ENCODE data around the gene ZMIZ1. TPM values are rescaled to one million over a fixed set of nuclear protein-coding genes. Genes with fewer than 3 reads are reported as not detected.

ZMIZ1 gene
- total and polyA plus RNA-seq, 7 experiments from 2014 or later = 1.8 to 57.2 (median 14.2) TPM

GRCh38 chr10:79185067-79185774 lies 116.5 kb downstream of the ZMIZ1 start:
- Histone ChIP-seq H3K4me3 (ENCODE audit: low read length) (no peak overlapping the region), H3K36me3 (ENCODE audit: control insufficient read depth in 2 of 3, insufficient read depth in 3 of 3, low read length in 3 of 3) (no peaks in the 10 kb centered on the region), H3K9me3 (ENCODE audit: control insufficient read depth in 2 of 3, low read length in 3 of 3) (no peaks in the 10 kb centered on the region), H3K27me3 (ENCODE audit: control insufficient read depth in 2 of 2, insufficient read depth in 2 of 2, low read length in 2 of 2) (no peaks in the 10 kb centered on the region), H3K4me1 (ENCODE audit: control insufficient read depth in 2 of 2, insufficient read depth in 2 of 2, low read length in 2 of 2) (no peaks in the 10 kb centered on the region), H3K27ac (ENCODE audit: low read depth, low read length) (no peak overlapping the region)
- no peak for ATAC-seq
- H3K27me3 Mint-ChIP-seq = peaks cover 0 to 2% (median 0%) of the 10 kb centered on the region in 5 donors
- H3K36me3 Mint-ChIP-seq = peaks cover 0 to 6% (median 4%) of the 10 kb centered on the region in 5 donors
- H3K4me1 Mint-ChIP-seq = peaks cover 0 to 8% (median 0%) of the 10 kb centered on the region in 7 donors
- DNase-seq = no peak
- POLR2A ChIA-PET = no interaction called here
- CTCF ChIA-PET = interaction anchor here (0.7 kb wide), 1 partner anchor 160 kb away, joined by 4 read pairs; no protein-coding TSS in a partner anchor
- H3K27ac Mint-ChIP-seq = peak overlapping the region in 3 of 9 donors; percentile 21 to 49 (median 36)
- H3K4me3 Mint-ChIP-seq = no peak overlapping the region
- intact Hi-C loops (cut with micrococcal nuclease) = no loop called here
- no peaks in the 10 kb centered on the region for H3K9me3 Mint-ChIP-seq

- Histone ChIP-seq H3K36me3 (ENCODE audit: control insufficient read depth in 2 of 3, insufficient read depth in 3 of 3, low read length in 3 of 3) (no peaks in the 10 kb centered on the region), H3K4me3 (ENCODE audit: low read length) (no peak overlapping the region), H3K4me1 (ENCODE audit: control insufficient read depth in 2 of 2, insufficient read depth in 2 of 2, low read length in 2 of 2) (no peaks in the 10 kb centered on the region), H3K9me3 (ENCODE audit: control insufficient read depth in 2 of 3, low read length in 3 of 3) (no peaks in the 10 kb centered on the region), H3K27ac (ENCODE audit: low read depth, low read length) (no peak overlapping the region), H3K27me3 (ENCODE audit: control insufficient read depth in 2 of 2, insufficient read depth in 2 of 2, low read length in 2 of 2) (no peaks in the 10 kb centered on the region)
- POLR2A ChIA-PET = no interaction called here
- ATAC-seq = no peak
- Mint-ChIP-seq H3K27me3 (peaks cover 0 to 2% (median 0%) of the 10 kb centered on the region in 5 donors), H3K9me3 (no peaks in the 10 kb centered on the region), H3K4me3 (no peak overlapping the region), H3K4me1 (peaks cover 0 to 8% (median 0%) of the 10 kb centered on the region in 7 donors), H3K36me3 (peaks cover 0 to 6% (median 5%) of the 10 kb centered on the region in 5 donors), H3K27ac (peak overlapping the region in 3 of 9 donors; percentile 12 to 49 (median 21))
- no peak for DNase-seq
- intact Hi-C loops (cut with micrococcal nuclease) = no loop called here
- CTCF ChIA-PET = no interaction called here
Observed at GRCh38 chr10:79185796-79186374, 117.1 kb downstream of the ZMIZ1 start.

- ATAC-seq (no peak), DNase-seq (no peak)
- H3K27ac Mint-ChIP-seq = peak overlapping the region in 2 of 9 donors; percentile 20 to 64
- H3K9me3 Mint-ChIP-seq = no peaks in the 10 kb centered on the region
- peaks cover 0 to 8% (median 5%) of the 10 kb centered on the region in 5 donors for H3K36me3 Mint-ChIP-seq
- peaks cover 0 to 2% (median 0%) of the 10 kb centered on the region in 5 donors for H3K27me3 Mint-ChIP-seq
- Histone ChIP-seq H3K9me3 (ENCODE audit: control insufficient read depth in 2 of 3, low read length in 3 of 3) (no peaks in the 10 kb centered on the region), H3K36me3 (ENCODE audit: control insufficient read depth in 2 of 3, insufficient read depth in 3 of 3, low read length in 3 of 3) (no peaks in the 10 kb centered on the region), H3K27ac (ENCODE audit: low read depth, low read length) (no peak overlapping the region), H3K4me1 (ENCODE audit: control insufficient read depth in 2 of 2, insufficient read depth in 2 of 2, low read length in 2 of 2) (no peaks in the 10 kb centered on the region), H3K4me3 (ENCODE audit: low read length) (no peak overlapping the region), H3K27me3 (ENCODE audit: control insufficient read depth in 2 of 2, insufficient read depth in 2 of 2, low read length in 2 of 2) (no peaks in the 10 kb centered on the region)
- H3K4me1 Mint-ChIP-seq = peaks cover 0 to 8% (median 0%) of the 10 kb centered on the region in 7 donors
- H3K4me3 Mint-ChIP-seq = no peak overlapping the region
- CTCF ChIA-PET = interaction anchor here (0.7 to 1.2 kb wide), 2 partner anchors 9 to 11 kb away, joined by 3 to 4 read pairs; no protein-coding TSS in a partner anchor
- POLR2A ChIA-PET = no interaction called here
- intact Hi-C loops (cut with micrococcal nuclease) = no loop called here
Observed at GRCh38 chr10:79186486-79187120, 117.8 kb downstream of the ZMIZ1 start.

- Mint-ChIP-seq H3K4me1 (peaks cover 0 to 8% (median 0%) of the 10 kb centered on the region in 7 donors), H3K4me3 (no peak overlapping the region), H3K36me3 (peaks cover 0 to 9% (median 5%) of the 10 kb centered on the region in 5 donors), H3K27ac (peak overlapping the region in 2 of 9 donors; percentile 20 to 64), H3K9me3 (no peaks in the 10 kb centered on the region), H3K27me3 (peaks cover 0 to 2% (median 0%) of the 10 kb centered on the region in 5 donors)
- no peaks in the 10 kb centered on the region for H3K4me1 ChIP-seq (ENCODE audit: control insufficient read depth in 2 of 2, insufficient read depth in 2 of 2, low read length in 2 of 2)
- no peak overlapping the region for H3K4me3 ChIP-seq (ENCODE audit: low read length)
- H3K27me3 ChIP-seq (ENCODE audit: control insufficient read depth in 2 of 2, insufficient read depth in 2 of 2, low read length in 2 of 2) = no peaks in the 10 kb centered on the region
- intact Hi-C loops (cut with micrococcal nuclease) = no loop called here
- ATAC-seq (peak; percentile 16), DNase-seq (no peak)
- no peaks in the 10 kb centered on the region for H3K36me3 ChIP-seq (ENCODE audit: control insufficient read depth in 2 of 3, insufficient read depth in 3 of 3, low read length in 3 of 3)
- no peaks in the 10 kb centered on the region for H3K9me3 ChIP-seq (ENCODE audit: control insufficient read depth in 2 of 3, low read length in 3 of 3)
- ChIA-PET POLR2A (no interaction called here), CTCF (interaction anchor here (0.7 to 1.2 kb wide), 2 partner anchors 9 to 10 kb away, joined by 3 to 4 read pairs; no protein-coding TSS in a partner anchor)
- H3K27ac ChIP-seq (ENCODE audit: low read depth, low read length) = no peak overlapping the region
Observed at GRCh38 chr10:79187121-79187940, 118.6 kb downstream of the ZMIZ1 start.

- CTCF ChIA-PET = interaction anchor here (0.8 to 1.2 kb wide), 2 partner anchors 9 to 1145 kb away, joined by 3 read pairs; no protein-coding TSS in a partner anchor
- no peaks in the 10 kb centered on the region for H3K36me3 ChIP-seq (ENCODE audit: control insufficient read depth in 2 of 3, insufficient read depth in 3 of 3, low read length in 3 of 3)
Observed at GRCh38 chr10:79188154-79188965, 119.6 kb downstream of the ZMIZ1 start.

More at GRCh38 chr10:79188154-79188965, 119.6 kb downstream of the ZMIZ1 start:
- H3K4me1 Mint-ChIP-seq = peaks cover 0 to 5% (median 0%) of the 10 kb centered on the region in 7 donors
- H3K36me3 Mint-ChIP-seq = peaks cover 0 to 12% (median 5%) of the 10 kb centered on the region in 5 donors
- intact Hi-C loops (cut with micrococcal nuclease) = no loop called here
- Histone ChIP-seq H3K4me1 (ENCODE audit: control insufficient read depth in 2 of 2, insufficient read depth in 2 of 2, low read length in 2 of 2) (no peaks in the 10 kb centered on the region), H3K27ac (ENCODE audit: low read depth, low read length) (no peak overlapping the region), H3K4me3 (ENCODE audit: low read length) (no peak overlapping the region), H3K9me3 (ENCODE audit: control insufficient read depth in 2 of 3, low read length in 3 of 3) (no peaks in the 10 kb centered on the region), H3K27me3 (ENCODE audit: control insufficient read depth in 2 of 2, insufficient read depth in 2 of 2, low read length in 2 of 2) (no peaks in the 10 kb centered on the region)
- no peaks in the 10 kb centered on the region for H3K9me3 Mint-ChIP-seq
- no peak for ATAC-seq
- DNase-seq = no peak
- peaks cover 0 to 2% (median 0%) of the 10 kb centered on the region in 5 donors for H3K27me3 Mint-ChIP-seq
- H3K27ac Mint-ChIP-seq = no peak overlapping the region
- POLR2A ChIA-PET = no interaction called here
- no peak overlapping the region for H3K4me3 Mint-ChIP-seq
